IPS-18a (cell line): Measurements from ENCODE around the gene TM4SF18.

Experiments used
- H3K27ac ChIP-seq: one replicate; pipeline ENCODE4 v1.5.1; 2013; ENCODE audit warnings: low read length
- H3K27me3 ChIP-seq: one replicate; pipeline ENCODE4 v1.6.1; 2013; ENCODE audit warnings: mild to moderate bottlenecking, low read length; ENCODE audit not compliant: control insufficient read depth, insufficient read depth
- H3K36me3 ChIP-seq: one replicate; pipeline ENCODE4 v1.6.1; 2013; ENCODE audit warnings: low read depth, low read length; ENCODE audit not compliant: control insufficient read depth
- H3K4me1 ChIP-seq: one replicate; pipeline ENCODE4 v1.6.1; 2013; ENCODE audit warnings: low read depth, low read length; ENCODE audit not compliant: control insufficient read depth
- H3K4me3 ChIP-seq: one replicate; pipeline ENCODE4 v1.5.1; 2013; ENCODE audit warnings: low read length
- H3K9ac ChIP-seq: one replicate; pipeline ENCODE4 v1.6.1; 2013; ENCODE audit warnings: mild to moderate bottlenecking, low read length, moderate library complexity
- H3K9me3 ChIP-seq: one replicate; pipeline ENCODE4 v1.6.1; 2013; ENCODE audit warnings: low read depth, low read length; ENCODE audit not compliant: control insufficient read depth

TM4SF18 gene

DNA sequence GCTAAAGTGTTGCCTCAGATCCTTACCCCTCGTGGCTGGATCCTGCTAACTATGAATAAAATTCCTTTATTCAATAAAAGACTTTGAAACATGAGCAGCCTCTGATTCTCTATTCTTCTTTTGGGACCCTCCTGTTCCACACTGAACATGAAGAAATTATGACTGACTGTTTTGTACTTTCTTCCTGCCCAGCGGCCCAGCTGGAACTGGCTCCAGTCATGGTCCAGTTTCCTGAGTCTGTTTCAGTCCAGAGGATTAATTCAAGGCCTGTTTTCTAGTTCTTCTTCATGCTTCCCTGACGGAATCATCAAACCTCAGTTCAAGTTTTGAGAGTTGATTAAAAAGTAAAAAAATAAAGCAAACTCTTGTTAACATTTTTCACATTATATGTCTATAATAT lies 59.2 kb downstream of the TM4SF18 start:
- no peaks in the 10 kb centered on the region for H3K36me3 ChIP-seq
- H3K9me3 ChIP-seq: no peaks in the 10 kb centered on the region
- H3K9ac ChIP-seq: no peak overlapping the region
- no peak overlapping the region for H3K27ac ChIP-seq
- no peak overlapping the region for H3K4me3 ChIP-seq
- no peaks in the 10 kb centered on the region for H3K4me1 ChIP-seq
- no peaks in the 10 kb centered on the region for H3K27me3 ChIP-seq

DNA sequence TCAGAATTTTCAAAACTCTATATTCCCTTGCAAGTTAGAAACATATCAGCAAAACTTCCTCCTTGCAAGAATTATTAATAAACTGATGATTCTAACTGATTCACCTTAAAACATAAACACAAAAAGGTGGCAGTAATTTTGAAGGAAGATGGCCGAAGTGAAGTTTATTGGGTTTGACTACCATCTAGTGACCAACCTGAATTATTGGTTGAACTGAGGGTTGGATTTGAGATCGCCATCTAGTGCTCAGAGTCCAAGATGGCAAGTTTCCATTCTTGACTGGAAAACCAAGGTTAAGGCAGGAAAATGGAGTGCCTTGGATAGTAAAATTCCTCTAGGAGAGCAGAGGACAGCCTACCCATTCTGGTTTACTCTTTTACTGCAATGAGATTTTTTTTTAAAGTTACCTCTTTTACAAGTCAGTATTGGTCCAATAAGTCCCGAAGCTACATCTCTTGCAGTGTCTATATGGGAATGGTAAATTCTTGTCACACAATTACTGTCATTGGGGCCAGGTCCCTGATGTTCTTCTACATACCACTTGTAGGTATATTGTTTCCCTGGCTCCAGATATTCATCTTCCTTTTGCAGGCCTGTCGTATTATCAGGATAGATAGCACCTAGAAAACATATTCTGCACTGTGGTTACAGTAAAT lies 60.2 kb downstream of the TM4SF18 start:
- Histone ChIP-seq H3K27me3 (no peaks in the 10 kb centered on the region), H3K9me3 (no peaks in the 10 kb centered on the region), H3K36me3 (no peaks in the 10 kb centered on the region), H3K27ac (no peak overlapping the region), H3K4me1 (no peaks in the 10 kb centered on the region), H3K9ac (no peak overlapping the region), H3K4me3 (no peak overlapping the region)

GRCh38 chr3:149271669-149272068 lies 61.8 kb downstream of the TM4SF18 start:
- Histone ChIP-seq H3K36me3 (no peaks in the 10 kb centered on the region), H3K4me3 (no peak overlapping the region), H3K27me3 (no peaks in the 10 kb centered on the region), H3K27ac (no peak overlapping the region), H3K4me1 (no peaks in the 10 kb centered on the region), H3K9me3 (no peaks in the 10 kb centered on the region), H3K9ac (no peak overlapping the region)

DNA sequence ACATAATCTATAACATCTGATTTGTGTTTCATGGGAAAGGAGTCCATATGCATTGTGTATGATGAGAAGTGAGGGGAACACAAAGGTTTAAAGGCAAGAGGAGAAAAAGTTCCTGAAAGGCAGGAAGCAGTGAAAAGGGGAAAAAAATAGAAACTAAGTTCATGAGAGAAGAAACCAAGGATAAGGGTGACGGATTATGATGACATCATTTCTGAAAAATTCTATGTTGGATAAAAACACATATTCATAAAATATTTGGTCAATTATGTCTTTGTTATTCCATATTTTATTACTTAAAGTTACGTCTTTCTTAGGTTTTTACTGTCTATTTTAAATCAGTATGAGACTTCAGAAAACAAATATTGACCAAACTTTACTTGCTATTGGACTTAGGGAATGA lies 63.3 kb downstream of the TM4SF18 start:
- H3K4me1 ChIP-seq: no peaks in the 10 kb centered on the region
- H3K9ac ChIP-seq: no peak overlapping the region
- H3K27me3 ChIP-seq: no peaks in the 10 kb centered on the region
- H3K36me3 ChIP-seq: no peaks in the 10 kb centered on the region
- H3K9me3 ChIP-seq: no peaks in the 10 kb centered on the region
- H3K27ac ChIP-seq: no peak overlapping the region
- H3K4me3 ChIP-seq: no peak overlapping the region

DNA sequence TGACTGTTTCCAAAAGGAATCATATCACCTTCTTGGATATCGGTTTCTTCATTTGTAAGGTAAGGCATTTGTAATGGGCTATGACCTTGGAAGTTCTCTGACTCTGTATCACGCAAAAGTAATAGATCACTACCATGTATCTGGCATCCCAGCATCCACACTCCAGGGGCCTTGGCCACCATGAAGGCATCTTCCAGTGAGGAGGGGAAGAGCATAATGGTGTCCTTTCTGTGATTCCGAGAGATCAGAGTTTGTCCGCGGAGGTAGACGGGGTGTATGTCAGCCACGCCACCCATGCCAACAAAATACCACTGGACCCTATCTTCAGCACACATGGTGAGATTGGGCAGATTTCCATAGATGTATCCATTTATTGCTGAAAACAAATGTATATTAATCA lies 63.7 kb downstream of the TM4SF18 start:
- no peak overlapping the region for H3K27ac ChIP-seq
- no peak overlapping the region for H3K4me3 ChIP-seq
- no peaks in the 10 kb centered on the region for H3K27me3 ChIP-seq
- no peak overlapping the region for H3K9ac ChIP-seq
- no peaks in the 10 kb centered on the region for H3K4me1 ChIP-seq
- H3K9me3 ChIP-seq: no peaks in the 10 kb centered on the region
- H3K36me3 ChIP-seq: no peaks in the 10 kb centered on the region
